ENCODE results near the gene KCTD2.
"Not testable (repeated sequence)": the region's sequence is repeated elsewhere in the genome, so short reads cannot be mapped to it uniquely, and the experiment has no call there.

The KCTD2 gene

GRCh38 chr17:75032720-75033280 is 14.2 kb upstream of the KCTD2 start:
- no peak for TF ChIP-seq CTCF (IDR thresholded peaks at IDR 0.05; ENCODE audit: insufficient read depth, missing control alignments)
- DNase-seq (ENCODE audit: insufficient read length, low spot score) (no peak), FAIRE-seq (no peak)

GRCh38 chr17:75033346-75034235 is 13.4 kb upstream of the KCTD2 start:
- no peak for DNase-seq (ENCODE audit: insufficient read length, low spot score)
- no peak for TF ChIP-seq CTCF (IDR thresholded peaks at IDR 0.05; ENCODE audit: insufficient read depth, missing control alignments)
- FAIRE-seq, result no peak

GRCh38 chr17:75034236-75034908 is 12.7 kb upstream of the KCTD2 start:
- no peak for FAIRE-seq
- peak; percentile 0 for TF ChIP-seq CTCF (IDR thresholded peaks at IDR 0.05; ENCODE audit: insufficient read depth, missing control alignments)
- no peak for DNase-seq (ENCODE audit: insufficient read length, low spot score)

- FAIRE-seq (no peak), DNase-seq (ENCODE audit: insufficient read length, low spot score) (no peak)
- no peak for TF ChIP-seq CTCF (IDR thresholded peaks at IDR 0.05; ENCODE audit: insufficient read depth, missing control alignments)
Observed at GRCh38 chr17:75036643-75037268, 10.3 kb upstream of the KCTD2 start.

GRCh38 chr17:75039238-75039637 is 7.8 kb upstream of the KCTD2 start:
- no peak for TF ChIP-seq CTCF (IDR thresholded peaks at IDR 0.05; ENCODE audit: insufficient read depth, missing control alignments)
- DNase-seq (ENCODE audit: insufficient read length, low spot score) (no peak), FAIRE-seq (no peak)

- no peak for TF ChIP-seq CTCF (IDR thresholded peaks at IDR 0.05; ENCODE audit: insufficient read depth, missing control alignments)
- FAIRE-seq (no peak), DNase-seq (ENCODE audit: insufficient read length, low spot score) (no peak)
Observed at GRCh38 chr17:75041656-75042280, 5.3 kb upstream of the KCTD2 start.

GRCh38 chr17:75043789-75044188 is 3.2 kb upstream of the KCTD2 start:
- not testable (repeated sequence) for FAIRE-seq; DNase-seq (ENCODE audit: insufficient read length, low spot score)

All from D721Med (cell line).